SKM-1 treated with dmso at 0.1 percent for 144 hours (cell line): ENCODE results near the gene AKR1C2.
"Not testable (repeated sequence)": the region's sequence is repeated elsewhere in the genome, so short reads cannot be mapped to it uniquely, and the experiment has no call there.

ENCODE experiments used
- DNase-seq: peaks from one replicate; lab custom pipeline; 2025; ENCODE audit not compliant: unreplicated experiment; lab: John Stamatoyannopoulos, UW

The AKR1C2 gene

GRCh38 chr10:4990217-4990616 is 13.4 kb downstream of the AKR1C2 start:
- no peak for DNase-seq

DNA sequence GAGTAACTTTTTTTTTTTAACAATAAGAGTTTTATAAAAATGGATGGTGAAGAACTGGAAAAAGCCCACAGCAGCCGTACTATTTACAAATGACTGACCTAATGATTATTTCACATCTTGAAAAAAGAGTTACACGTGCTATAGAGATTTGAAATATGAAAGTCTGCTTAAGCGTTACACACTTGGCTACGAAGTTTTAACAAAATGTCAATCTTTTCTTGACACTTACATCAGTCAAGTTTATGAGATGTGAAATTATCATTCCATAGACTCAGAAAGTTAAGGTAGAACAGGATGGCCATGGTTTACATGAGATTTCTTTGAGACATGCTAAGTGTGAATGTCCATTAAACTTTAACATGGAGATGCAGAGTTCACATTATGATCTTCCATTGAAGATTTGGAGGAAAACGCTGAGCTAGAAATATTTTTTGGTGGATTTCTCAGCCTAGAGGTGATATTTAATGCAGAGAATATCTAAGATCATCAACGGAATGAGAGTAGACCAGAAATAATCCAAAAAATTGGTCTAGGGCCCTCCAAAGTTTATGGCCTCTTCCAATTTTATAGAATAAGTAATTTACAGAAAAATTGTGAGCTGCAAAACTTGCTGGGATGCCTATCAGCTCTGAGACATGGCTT is 15.5 kb downstream of the AKR1C2 start:
- DNase-seq: not testable (repeated sequence)

- no peak for DNase-seq
These were observed 18.6 kb downstream of the AKR1C2 start for GRCh38 chr10:4984971-4985594.

GRCh38 chr10:4984223-4984622 is 19.4 kb downstream of the AKR1C2 start:
- DNase-seq: no peak

- DNase-seq: no peak
These were observed 19.9 kb downstream of the AKR1C2 start for GRCh38 chr10:4983615-4984216.

DNA sequence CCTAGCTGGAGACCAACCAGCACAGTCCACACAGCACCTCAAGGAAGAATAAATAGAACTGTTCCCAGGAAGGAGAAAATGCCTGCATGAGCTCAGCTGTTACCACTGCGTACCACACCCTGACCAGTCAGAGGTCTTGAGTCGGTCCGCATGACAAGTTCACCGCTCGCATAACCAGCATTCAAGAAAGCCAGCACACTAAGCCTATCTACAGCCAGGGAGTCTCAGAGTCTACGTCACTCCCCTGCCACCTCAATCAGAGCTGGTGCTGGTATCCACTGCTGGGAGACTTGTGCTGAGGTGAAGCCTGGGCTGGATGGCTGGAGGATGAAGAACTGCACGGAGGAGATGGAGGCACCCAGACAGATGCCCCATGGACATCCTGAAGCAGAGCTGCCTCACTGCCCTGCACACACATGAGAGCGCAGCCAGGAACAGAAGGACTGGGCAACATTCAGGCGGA is 20.9 kb downstream of the AKR1C2 start:
- no peak for DNase-seq

DNA sequence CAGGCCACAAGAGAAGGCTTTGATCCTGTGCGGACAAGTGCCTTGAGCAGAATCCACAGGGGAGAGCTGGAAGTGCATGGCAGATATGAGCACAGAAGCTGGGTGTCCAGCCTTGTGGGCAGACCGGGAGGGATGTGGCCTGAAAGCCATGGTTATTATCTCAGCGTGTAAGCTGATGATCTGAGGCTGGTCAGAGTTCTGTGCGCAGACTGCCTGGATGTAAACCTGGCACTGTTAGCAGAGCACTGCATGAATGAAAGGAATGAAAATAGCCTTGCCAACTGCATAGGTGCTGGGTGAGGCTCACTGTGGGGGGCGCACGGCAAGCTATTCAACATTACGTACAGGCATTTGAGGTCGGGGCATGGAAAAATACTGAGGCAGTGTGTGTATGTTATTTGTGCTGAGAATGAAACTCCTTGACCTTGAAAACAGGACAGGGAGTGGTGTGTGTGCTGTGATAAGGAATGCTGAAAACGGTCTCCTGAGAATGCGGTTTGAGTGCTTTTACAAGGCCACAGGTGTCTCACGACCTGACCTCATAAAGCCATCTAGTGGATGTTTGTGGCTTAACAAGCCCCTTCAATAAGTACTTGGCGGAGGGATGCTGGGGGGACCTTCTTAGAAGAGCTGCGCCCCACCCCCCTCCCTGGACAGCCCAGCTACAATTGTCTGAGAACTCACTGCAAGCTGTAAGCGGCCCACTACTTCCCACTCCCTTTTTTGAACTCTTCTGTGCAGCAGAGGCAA is 21.8 kb downstream of the AKR1C2 start:
- no peak for DNase-seq

GRCh38 chr10:4980793-4981192 is 22.9 kb downstream of the AKR1C2 start:
- DNase-seq: no peak

DNA sequence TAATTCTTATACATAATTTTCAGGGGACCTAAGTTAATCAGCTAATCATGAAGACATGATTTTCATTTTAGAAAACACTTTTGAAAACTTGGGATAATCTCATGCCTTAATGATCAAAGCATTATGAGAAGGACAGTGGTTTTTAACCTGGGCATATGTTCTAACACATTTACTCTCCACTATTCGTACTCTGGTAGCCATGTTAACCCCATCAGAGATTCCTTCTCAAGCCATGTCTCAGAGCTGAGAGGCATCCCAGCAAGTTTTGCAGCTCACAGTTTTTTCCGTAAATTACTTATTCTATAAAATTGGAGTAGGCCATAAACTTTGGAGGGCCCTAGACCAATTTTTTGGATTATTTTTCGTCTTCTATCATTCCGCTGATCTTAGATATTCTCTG is 24.8 kb downstream of the AKR1C2 start:
- no peak for DNase-seq

DNA sequence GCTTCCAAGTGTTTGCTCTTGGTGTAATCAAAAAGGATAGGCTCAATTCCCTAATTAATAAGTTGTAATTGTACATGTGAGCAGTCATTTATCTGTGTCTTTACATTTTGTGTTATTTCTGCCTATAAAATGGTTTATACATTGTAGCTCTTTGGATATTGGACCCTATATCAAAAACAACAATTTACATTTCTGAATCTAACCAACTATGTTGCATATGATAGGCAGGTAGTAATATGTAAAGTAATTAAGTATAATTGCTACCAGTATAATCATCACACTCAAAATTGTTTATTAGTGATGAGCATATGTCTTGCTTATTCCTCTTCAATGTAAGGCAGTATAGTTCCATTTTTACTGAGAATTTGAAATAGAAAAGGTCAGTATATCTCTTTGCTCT is 26.6 kb downstream of the AKR1C2 start:
- no peak for DNase-seq

GRCh38 chr10:4974400-4974799 is 29.3 kb downstream of the AKR1C2 start:
- DNase-seq: not testable (repeated sequence)

DNA sequence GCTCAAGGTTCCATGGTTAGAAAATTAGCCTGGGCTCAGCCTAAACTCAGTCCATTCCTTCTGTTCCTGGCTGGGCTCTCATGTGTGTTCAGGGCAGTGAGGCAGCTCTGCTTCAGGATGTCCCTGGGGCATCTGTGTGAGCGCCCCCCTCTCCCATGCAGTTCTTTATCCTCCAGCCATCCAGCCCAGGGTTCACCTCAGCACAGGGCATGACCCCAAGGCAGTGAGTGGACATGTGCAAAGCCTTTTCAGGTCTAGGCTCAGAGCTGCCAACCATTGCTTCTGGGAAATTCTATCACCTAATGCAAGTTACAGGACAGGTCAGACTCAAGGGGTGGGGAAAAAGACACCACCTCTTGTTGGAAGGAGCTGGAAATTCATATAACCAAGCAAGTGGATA is 30.4 kb downstream of the AKR1C2 start:
- not testable (repeated sequence) for DNase-seq

- DNase-seq: not testable (repeated sequence)
These were observed 31.1 kb downstream of the AKR1C2 start for GRCh38 chr10:4972369-4973142.

GRCh38 chr10:4970362-4970761 is 33.3 kb downstream of the AKR1C2 start:
- DNase-seq: not testable (repeated sequence)

GRCh38 chr10:4969289-4969688 is 34.4 kb downstream of the AKR1C2 start:
- not testable (repeated sequence) for DNase-seq

DNA sequence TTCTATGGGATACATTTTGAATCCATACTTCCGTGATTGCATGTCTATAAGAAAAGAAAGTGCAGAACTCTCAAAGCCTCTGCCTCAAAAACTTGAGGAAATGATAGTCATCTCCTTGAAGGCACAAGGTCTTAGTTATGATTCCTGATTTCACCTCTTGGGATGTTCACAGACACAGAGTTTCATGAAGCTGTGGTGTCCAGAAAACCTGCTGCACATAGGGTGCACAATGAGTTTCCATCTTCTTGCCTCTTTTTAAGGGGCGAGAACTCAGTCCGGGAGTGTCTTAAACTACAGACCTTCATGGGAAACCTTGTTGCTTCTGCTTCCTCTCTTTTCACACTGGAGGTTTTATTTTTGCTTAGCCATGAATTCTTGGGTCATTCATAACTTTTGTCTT is 36.5 kb downstream of the AKR1C2 start:
- DNase-seq: not testable (repeated sequence)

GRCh38 chr10:4965763-4966162 is 37.9 kb downstream of the AKR1C2 start:
- not testable (repeated sequence) for DNase-seq

GRCh38 chr10:4963815-4964154 is 39.9 kb downstream of the AKR1C2 start:
- DNase-seq: not testable (repeated sequence)

- not testable (repeated sequence) for DNase-seq
These were observed 40.5 kb downstream of the AKR1C2 start, which contains the start of gene AKR1C1 for GRCh38 chr10:4962876-4963814. Gene AKR1C1 (plus strand): TSS chr10:4963415. CDS start chr10:4963445, 30 bp downstream.

DNA sequence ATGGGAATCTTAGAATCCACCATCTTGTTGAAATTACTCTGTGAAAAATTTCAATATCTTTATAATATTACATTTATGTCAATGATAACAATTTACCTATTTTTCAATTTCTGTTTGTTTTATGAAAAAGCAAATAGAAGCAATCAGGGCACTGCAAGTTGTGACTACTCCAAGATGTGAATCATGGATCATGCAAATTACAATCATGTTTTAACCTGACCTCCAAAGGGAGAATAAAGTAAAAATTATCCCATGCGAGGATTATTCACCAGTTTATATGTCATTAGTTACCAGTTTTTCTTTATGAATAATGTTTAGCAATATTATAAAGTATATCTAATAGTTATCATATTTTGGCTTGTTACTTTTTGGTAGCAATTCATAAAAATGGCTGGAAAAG is 41.3 kb downstream of the AKR1C2 start:
- DNase-seq: not testable (repeated sequence)
